Measurements from ENCODE around the gene BOLA3. TPM values are rescaled to one million over a fixed set of nuclear protein-coding genes. Genes with fewer than 3 reads are reported as not detected.

Gene BOLA3
- total and polyA plus RNA-seq, 11 donors: 52.2 to 242 (median 65.3) TPM

- ATAC-seq (peak in 2 of 4 donors; percentile 3 to 26), DNase-seq (no peak)
- 5 to 7% (median 6%) methylated on average over 29 of the region's 29 CpGs for WGBS, 4 donors
- intact Hi-C loops (cut with DNase I): loop anchor here in 5 of 10 donors (10.0 kb wide), 3 partner anchors 142 to 322 kb away; partner anchors contain the start of genes DGUOK (in 4 of the 5) and STAMBP (in 2 of the 5)
- H3K4me3 ChIP-seq: peak overlapping the region; percentile 66 to 99 (median 88)
- TF ChIP-seq POLR2A (IDR thresholded peaks at IDR 0.05): no peak
- TF ChIP-seq, protein P1, sequence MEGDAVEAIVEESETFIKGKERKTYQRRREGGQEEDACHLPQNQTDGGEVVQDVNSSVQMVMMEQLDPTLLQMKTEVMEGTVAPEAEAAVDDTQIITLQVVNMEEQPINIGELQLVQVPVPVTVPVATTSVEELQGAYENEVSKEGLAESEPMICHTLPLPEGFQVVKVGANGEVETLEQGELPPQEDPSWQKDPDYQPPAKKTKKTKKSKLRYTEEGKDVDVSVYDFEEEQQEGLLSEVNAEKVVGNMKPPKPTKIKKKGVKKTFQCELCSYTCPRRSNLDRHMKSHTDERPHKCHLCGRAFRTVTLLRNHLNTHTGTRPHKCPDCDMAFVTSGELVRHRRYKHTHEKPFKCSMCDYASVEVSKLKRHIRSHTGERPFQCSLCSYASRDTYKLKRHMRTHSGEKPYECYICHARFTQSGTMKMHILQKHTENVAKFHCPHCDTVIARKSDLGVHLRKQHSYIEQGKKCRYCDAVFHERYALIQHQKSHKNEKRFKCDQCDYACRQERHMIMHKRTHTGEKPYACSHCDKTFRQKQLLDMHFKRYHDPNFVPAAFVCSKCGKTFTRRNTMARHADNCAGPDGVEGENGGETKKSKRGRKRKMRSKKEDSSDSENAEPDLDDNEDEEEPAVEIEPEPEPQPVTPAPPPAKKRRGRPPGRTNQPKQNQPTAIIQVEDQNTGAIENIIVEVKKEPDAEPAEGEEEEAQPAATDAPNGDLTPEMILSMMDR (IDR thresholded peaks at IDR 0.05): no peak
- peak overlapping the region in 11 of 12 donors; percentile 62 to 81 (median 74) for H3K27ac ChIP-seq
- H3K9me3 ChIP-seq: no peaks in the 10 kb centered on the region
- peaks cover 0 to 39% (median 22%) of the 10 kb centered on the region in 9 donors for H3K36me3 ChIP-seq
- peaks cover 3 to 25% (median 16%) of the 10 kb centered on the region in 12 donors for H3K4me1 ChIP-seq
- H3K27me3 ChIP-seq: no peaks in the 10 kb centered on the region
Measured at GRCh38 chr2:74146929-74147726, 584 bp downstream of the BOLA3 start.

GRCh38 chr2:74142340-74142739, 5.4 kb downstream of the BOLA3 start:
- TF ChIP-seq POLR2A (IDR thresholded peaks at IDR 0.05): no peak
- TF ChIP-seq, protein P1 (IDR thresholded peaks at IDR 0.05): no peak
- Histone ChIP-seq H3K9me3 (no peaks in the 10 kb centered on the region), H3K36me3 (peaks cover 0 to 37% (median 24%) of the 10 kb centered on the region in 9 donors), H3K27ac (no peak overlapping the region), H3K4me3 (no peak overlapping the region), H3K27me3 (no peaks in the 10 kb centered on the region), H3K4me1 (peaks cover 3 to 18% (median 13%) of the 10 kb centered on the region in 12 donors)
- intact Hi-C loops (cut with DNase I): loop anchor here in 5 of 10 donors (10.0 kb wide), 3 partner anchors 138 to 318 kb away; partner anchors contain the start of genes DGUOK (in 4 of the 5) and STAMBP (in 2 of the 5)
- WGBS, 4 donors: 76 to 83% (median 80%) methylated on average over 6 of the region's 6 CpGs
- ATAC-seq: no peak
- DNase-seq: no peak

DNA sequence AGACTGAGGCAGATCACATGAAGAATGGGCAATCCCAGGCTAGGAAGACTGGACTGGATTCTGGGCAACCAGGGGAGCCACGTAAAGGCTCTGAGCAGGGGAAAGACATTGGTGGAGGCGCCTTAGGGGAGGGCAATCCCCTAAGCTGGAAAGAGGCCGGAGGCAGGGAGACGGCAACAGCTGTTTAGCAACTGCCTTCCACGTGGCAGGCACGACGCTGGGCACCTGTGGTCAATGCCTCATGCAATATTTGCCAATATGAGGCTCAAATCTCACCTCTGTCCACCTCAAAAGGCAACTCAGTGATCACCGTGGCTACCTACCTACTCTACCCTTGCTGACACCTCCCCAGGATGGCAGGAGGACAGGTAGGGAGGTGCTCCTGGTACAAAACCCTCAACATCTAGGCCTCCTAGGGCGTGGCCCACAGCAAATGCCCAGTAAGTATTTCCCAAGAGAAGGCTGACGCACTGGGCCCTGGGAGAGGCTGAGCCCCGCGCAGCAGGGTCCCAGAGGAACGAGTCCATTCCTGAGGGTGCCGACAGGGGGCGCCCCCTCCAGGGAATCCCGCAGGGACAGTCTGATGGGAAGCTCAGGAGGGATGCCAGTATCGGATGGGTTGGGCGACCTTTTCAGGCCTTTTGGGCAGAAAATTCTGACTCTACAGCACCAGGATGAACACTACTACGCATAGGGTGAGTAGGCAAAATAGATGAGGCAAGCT, 8.9 kb downstream of the BOLA3 start:
- Histone ChIP-seq H3K36me3 (peaks cover 0 to 44% (median 30%) of the 10 kb centered on the region in 9 donors), H3K9me3 (no peaks in the 10 kb centered on the region), H3K27me3 (no peaks in the 10 kb centered on the region), H3K27ac (no peak overlapping the region), H3K4me3 (no peak overlapping the region), H3K4me1 (no peaks in the 10 kb centered on the region)
- ATAC-seq: no peak
- TF ChIP-seq POLR2A (IDR thresholded peaks at IDR 0.05): no peak
- TF ChIP-seq, protein P1 (IDR thresholded peaks at IDR 0.05): peak in 2 of 12 donors; percentile 7 to 9
- DNase-seq: no peak
- WGBS, 4 donors: 86 to 92% (median 88%) methylated on average over 13 to 19 of the region's 19 CpGs
- intact Hi-C loops (cut with DNase I): no loop called here
